ENCODE results near the gene AKAP6.

DNA sequence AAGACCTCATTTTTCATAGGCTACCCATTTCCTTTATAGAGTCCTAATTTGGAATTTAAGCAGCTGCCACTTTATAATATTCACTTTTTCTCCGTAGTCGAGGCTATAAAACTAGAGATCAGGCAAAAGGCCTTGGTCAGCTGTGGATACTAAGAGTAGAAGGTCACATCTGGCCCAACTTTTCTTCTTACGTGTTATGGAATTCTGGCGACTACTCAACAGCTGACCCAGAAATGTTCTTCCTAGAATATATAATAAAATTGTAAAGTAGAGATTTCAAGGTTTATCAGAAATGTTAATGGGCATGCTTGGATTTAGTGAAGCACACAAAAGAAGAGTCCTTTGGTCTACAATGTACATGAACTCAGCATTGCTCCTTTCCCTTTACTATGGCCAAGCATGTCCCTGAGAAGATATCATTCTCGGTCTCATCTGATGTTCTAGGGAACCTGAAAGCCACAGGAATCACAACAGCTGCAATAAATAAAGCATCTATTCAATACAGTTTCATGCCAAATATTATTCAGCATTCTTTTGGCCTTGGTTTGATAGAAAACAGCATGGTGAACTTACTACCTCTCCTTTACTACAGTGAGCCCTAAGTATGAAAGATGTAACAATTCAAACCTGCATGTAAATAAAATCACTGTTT, 348.2 kb downstream of the AKAP6 start:
- TF ChIP-seq CTCF (conservative IDR thresholded peaks at IDR 0.05; ENCODE audit: low read depth in 2 of 2) (no peak), EZH2phosphoT487 (IDR thresholded peaks at IDR 0.05; ENCODE audit: unreplicated experiment) (no peak), REST (IDR thresholded peaks at IDR 0.05; ENCODE audit: unreplicated experiment) (no peak), POLR2AphosphoS5 (IDR thresholded peaks at IDR 0.05; ENCODE audit: low read depth) (no peak), EZH2 (IDR thresholded peaks at IDR 0.05; ENCODE audit: low read depth, unreplicated experiment) (no peak), JUNB (IDR thresholded peaks at IDR 0.05; ENCODE audit: unreplicated experiment) (no peak)

Measured in GM23338 (cell line).